Sigmoid colon (tissue), 7 donors: ENCODE results near the gene NTM. TPM values are rescaled to one million over a fixed set of nuclear protein-coding genes. Genes with fewer than 3 reads are reported as not detected.

Experiments
- DNase-seq: peaks from one replicate; pipeline ENCODE4 v3.0.0-alpha.2; 2019
- H3K27ac ChIP-seq, 4 donors: fragments of 200-600 bp; sonication (generic); one replicate each; pipeline ENCODE4 v1.5.1; 2016 to 2019; ENCODE audit warnings: mild to moderate bottlenecking in 1 of 4
- H3K27me3 ChIP-seq, 3 donors: fragments of 200-600 bp; sonication (generic); one replicate each; pipeline ENCODE4 v1.5.1; 2019; ENCODE audit warnings: mild to moderate bottlenecking in 1 of 3
- H3K36me3 ChIP-seq, 4 donors: fragments of 200-600 bp; sonication (generic); one replicate each; pipeline ENCODE4 v1.5.1; 2016 to 2019
- H3K4me1 ChIP-seq, 4 donors: fragments of 200-600 bp; sonication (generic); one replicate each; pipeline ENCODE4 v1.5.1; 2017 to 2019
- H3K4me3 ChIP-seq, 4 donors: fragments of 200-600 bp; sonication (generic); one replicate each; pipeline ENCODE4 v1.5.1; 2017 to 2019; ENCODE audit warnings: mild to moderate bottlenecking in 2 of 4, moderate library complexity in 1 of 4
- H3K9me3 ChIP-seq, 4 donors: fragments of 200-600 bp in 3 of 4; sonication (generic) in 3 of 4; one replicate each; pipeline versions ENCODE4 v1.5.1 to v1.6.1; 2013 to 2019
- CTCF ChIP-seq, 4 experiments: fragments of 450-650 bp in 3 of 4; fragments of 200-600 bp in 1 of 4; IDR thresholded peaks; one replicate each; pipeline ENCODE4 v1.5.1; 2016 to 2019; ENCODE audit warnings: antibody characterized with exemption in 4 of 4, mild to moderate bottlenecking in 3 of 4, moderate library complexity in 2 of 4
- EP300 ChIP-seq, 4 donors: sonication (generic); formaldehyde crosslinking; IDR thresholded peaks; one replicate each; pipeline ENCODE4 v1.6.1; 2017; ENCODE audit warnings: antibody characterized with exemption in 4 of 4
- POLR2A ChIP-seq, 2 donors: fragments of 450-650 bp; IDR thresholded peaks; one replicate each; pipeline ENCODE4 v1.6.1; 2016; ENCODE audit warnings: antibody characterized with exemption in 2 of 2, mild to moderate bottlenecking in 2 of 2, moderate library complexity in 2 of 2
- POLR2AphosphoS5 ChIP-seq, 4 donors: sonication (generic); formaldehyde crosslinking; IDR thresholded peaks; one replicate each; pipeline ENCODE4 v1.6.1; 2017; ENCODE audit warnings: antibody characterized with exemption in 4 of 4
- WGBS, 2 donors: extraction: QIAGEN DNeasy Blood & Tissue Kit; methylation state at CpG; one replicate each; pipeline ENCODE4 v1.1.7; 2013; 5-methylcytosine and 5-hydroxymethylcytosine counted together
- intact Hi-C: fragments of 100-400 bp; cut with DNase I; formaldehyde crosslinking; loops from one replicate; pipeline ENCODE4 v1.15.1; 2023
- polyA plus RNA-seq, 3 donors: library from polyadenylated mRNA; stranded (reverse); fragments of 200-250 nt; gene quantifications; one replicate each; pipeline ENCODE4 v1.2.3, GENCODE V29; 2013
- total RNA-seq, 4 donors: library from RNA; depleted of rRNA; stranded (reverse); fragments of >200 nt; gene quantifications; one replicate each; pipeline ENCODE4 v1.1.0, GENCODE V29; 2016
- donor health status: healthy with polysubstance abuse.
- donor health status: Bipolar disorder and iron deficiency.
- donor health status: healthy.

Gene NTM
- total and polyA plus RNA-seq, 7 donors, result 0.96 to 18.3 (median 6.4) TPM; not detected in 1

GRCh38 chr11:131412061-131412460 is 41.6 kb downstream of the NTM start:
- H3K4me3 ChIP-seq, result no peak overlapping the region
- no peaks in the 10 kb centered on the region for H3K27me3 ChIP-seq
- H3K9me3 ChIP-seq, result no peaks in the 10 kb centered on the region
- H3K27ac ChIP-seq, result no peak overlapping the region
- 81 to 91% methylated on average over 1 of the region's 1 CpG for WGBS, 2 donors
- intact Hi-C loops, result no loop called here
- peaks cover 0 to 15% (median 7%) of the 10 kb centered on the region in 4 donors for H3K4me1 ChIP-seq
- no peak for TF ChIP-seq POLR2A (IDR thresholded peaks at IDR 0.05)
- TF ChIP-seq POLR2AphosphoS5 (IDR thresholded peaks at IDR 0.05), result no peak
- no peak for TF ChIP-seq EP300 (IDR thresholded peaks at IDR 0.05)
- TF ChIP-seq CTCF (IDR thresholded peaks at IDR 0.05), result no peak
- no peaks in the 10 kb centered on the region for H3K36me3 ChIP-seq
- DNase-seq, result no peak

GRCh38 chr11:131413217-131413616 is 42.8 kb downstream of the NTM start:
- Histone ChIP-seq H3K4me3 (no peak overlapping the region), H3K27ac (no peak overlapping the region), H3K27me3 (no peaks in the 10 kb centered on the region), H3K36me3 (no peaks in the 10 kb centered on the region), H3K9me3 (no peaks in the 10 kb centered on the region), H3K4me1 (peaks cover 0 to 15% (median 7%) of the 10 kb centered on the region in 4 donors)
- DNase-seq, result no peak
- intact Hi-C loops, result no loop called here
- TF ChIP-seq EP300 (IDR thresholded peaks at IDR 0.05) (no peak), POLR2AphosphoS5 (IDR thresholded peaks at IDR 0.05) (no peak), CTCF (IDR thresholded peaks at IDR 0.05) (no peak), POLR2A (IDR thresholded peaks at IDR 0.05) (no peak)
- 86 to 88% methylated on average over 7 of the region's 7 CpGs for WGBS, 2 donors

GRCh38 chr11:131418189-131418588 is 47.8 kb downstream of the NTM start:
- no peak overlapping the region for H3K27ac ChIP-seq
- H3K36me3 ChIP-seq, result no peaks in the 10 kb centered on the region
- H3K27me3 ChIP-seq, result no peaks in the 10 kb centered on the region
- TF ChIP-seq POLR2A (IDR thresholded peaks at IDR 0.05), result no peak
- no peak for TF ChIP-seq POLR2AphosphoS5 (IDR thresholded peaks at IDR 0.05)
- no peak for TF ChIP-seq CTCF (IDR thresholded peaks at IDR 0.05)
- no peak for TF ChIP-seq EP300 (IDR thresholded peaks at IDR 0.05)
- H3K9me3 ChIP-seq, result no peaks in the 10 kb centered on the region
- DNase-seq, result no peak
- H3K4me1 ChIP-seq, result no peaks in the 10 kb centered on the region
- intact Hi-C loops, result no loop called here
- 64 to 81% methylated on average over 6 of the region's 6 CpGs for WGBS, 2 donors
- no peak overlapping the region for H3K4me3 ChIP-seq

GRCh38 chr11:131421066-131421855 is 50.8 kb downstream of the NTM start:
- H3K36me3 ChIP-seq, result no peaks in the 10 kb centered on the region
- no peaks in the 10 kb centered on the region for H3K9me3 ChIP-seq
- no peaks in the 10 kb centered on the region for H3K27me3 ChIP-seq
- intact Hi-C loops, result no loop called here
- H3K4me3 ChIP-seq, result no peak overlapping the region
- TF ChIP-seq POLR2A (IDR thresholded peaks at IDR 0.05), result no peak
- no peak for TF ChIP-seq EP300 (IDR thresholded peaks at IDR 0.05)
- no peak for TF ChIP-seq POLR2AphosphoS5 (IDR thresholded peaks at IDR 0.05)
- TF ChIP-seq CTCF (IDR thresholded peaks at IDR 0.05), result no peak
- DNase-seq, result no peak
- no peak overlapping the region for H3K27ac ChIP-seq
- 91 to 93% methylated on average over 10 of the region's 10 CpGs for WGBS, 2 donors
- no peaks in the 10 kb centered on the region for H3K4me1 ChIP-seq
